ENCODE data around the gene SLC38A7. TPM values are rescaled to one million over a fixed set of nuclear protein-coding genes. Genes with fewer than 3 reads are reported as not detected.

SLC38A7 gene
- total and polyA plus RNA-seq, 2 experiments from 2014 or later, result 13.9 to 27.8 TPM

DNA sequence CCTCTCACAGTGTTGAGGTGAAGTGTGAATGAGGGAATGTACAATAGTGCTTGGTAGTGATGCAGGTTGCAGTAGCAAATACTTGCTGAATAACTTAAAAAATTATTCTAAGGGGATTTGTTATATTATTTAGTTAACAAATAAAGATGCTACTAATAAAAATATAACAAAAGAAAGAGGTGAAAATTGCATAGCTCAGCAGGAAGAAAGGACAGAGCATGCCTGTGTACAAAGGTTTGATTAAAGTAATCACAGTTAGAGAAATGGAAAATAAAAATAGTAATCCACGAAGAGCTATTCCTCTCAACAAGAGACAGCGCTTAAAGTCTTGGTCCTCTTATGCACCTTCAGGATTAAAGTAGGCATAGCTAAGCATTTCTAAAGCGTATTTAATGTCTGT lies 38.5 kb upstream of the SLC38A7 start:
- DNase-seq (ENCODE audit: low spot score), result no peak
- Mint-ChIP-seq H3K9me3 (no peaks in the 10 kb centered on the region), H3K27me3 (ENCODE audit: insufficient read depth, low read depth, poor library complexity) (peaks cover 2% of the 10 kb centered on the region), H3K27ac (no peak overlapping the region), H3K4me3 (no peak overlapping the region), H3K36me3 (ENCODE audit: low read depth) (peaks cover 45% of the 10 kb centered on the region), H3K4me1 (no peaks in the 10 kb centered on the region)
- no peaks in the 10 kb centered on the region for H3K27me3 ChIP-seq (ENCODE audit: insufficient read depth)
- ATAC-seq, result no peak
- H3K27ac ChIP-seq (ENCODE audit: low read depth), result no peak overlapping the region
- H3K4me1 ChIP-seq (ENCODE audit: insufficient read depth), result no peaks in the 10 kb centered on the region
- H3K4me2 ChIP-seq, result no peak overlapping the region
- H2AFZ ChIP-seq, result no peak overlapping the region
- peaks cover 51% of the 10 kb centered on the region for H3K36me3 ChIP-seq (ENCODE audit: insufficient read depth)
- H3K4me3 ChIP-seq, result no peak overlapping the region
- TF ChIP-seq POLR2AphosphoS5 (IDR thresholded peaks at IDR 0.05; ENCODE audit: low read depth), result no peak
- no peak for TF ChIP-seq JUNB (IDR thresholded peaks at IDR 0.05; ENCODE audit: unreplicated experiment)
- TF ChIP-seq, protein P1, sequence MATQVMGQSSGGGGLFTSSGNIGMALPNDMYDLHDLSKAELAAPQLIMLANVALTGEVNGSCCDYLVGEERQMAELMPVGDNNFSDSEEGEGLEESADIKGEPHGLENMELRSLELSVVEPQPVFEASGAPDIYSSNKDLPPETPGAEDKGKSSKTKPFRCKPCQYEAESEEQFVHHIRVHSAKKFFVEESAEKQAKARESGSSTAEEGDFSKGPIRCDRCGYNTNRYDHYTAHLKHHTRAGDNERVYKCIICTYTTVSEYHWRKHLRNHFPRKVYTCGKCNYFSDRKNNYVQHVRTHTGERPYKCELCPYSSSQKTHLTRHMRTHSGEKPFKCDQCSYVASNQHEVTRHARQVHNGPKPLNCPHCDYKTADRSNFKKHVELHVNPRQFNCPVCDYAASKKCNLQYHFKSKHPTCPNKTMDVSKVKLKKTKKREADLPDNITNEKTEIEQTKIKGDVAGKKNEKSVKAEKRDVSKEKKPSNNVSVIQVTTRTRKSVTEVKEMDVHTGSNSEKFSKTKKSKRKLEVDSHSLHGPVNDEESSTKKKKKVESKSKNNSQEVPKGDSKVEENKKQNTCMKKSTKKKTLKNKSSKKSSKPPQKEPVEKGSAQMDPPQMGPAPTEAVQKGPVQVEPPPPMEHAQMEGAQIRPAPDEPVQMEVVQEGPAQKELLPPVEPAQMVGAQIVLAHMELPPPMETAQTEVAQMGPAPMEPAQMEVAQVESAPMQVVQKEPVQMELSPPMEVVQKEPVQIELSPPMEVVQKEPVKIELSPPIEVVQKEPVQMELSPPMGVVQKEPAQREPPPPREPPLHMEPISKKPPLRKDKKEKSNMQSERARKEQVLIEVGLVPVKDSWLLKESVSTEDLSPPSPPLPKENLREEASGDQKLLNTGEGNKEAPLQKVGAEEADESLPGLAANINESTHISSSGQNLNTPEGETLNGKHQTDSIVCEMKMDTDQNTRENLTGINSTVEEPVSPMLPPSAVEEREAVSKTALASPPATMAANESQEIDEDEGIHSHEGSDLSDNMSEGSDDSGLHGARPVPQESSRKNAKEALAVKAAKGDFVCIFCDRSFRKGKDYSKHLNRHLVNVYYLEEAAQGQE (IDR thresholded peaks at IDR 0.05; ENCODE audit: unreplicated experiment), result no peak
- no peak for TF ChIP-seq ZNF114 (CRISPR knock-in tag; IDR thresholded peaks at IDR 0.05)
- no peak for TF ChIP-seq EZH2 (IDR thresholded peaks at IDR 0.05; ENCODE audit: low read depth, unreplicated experiment)
- TF ChIP-seq, protein P2, sequence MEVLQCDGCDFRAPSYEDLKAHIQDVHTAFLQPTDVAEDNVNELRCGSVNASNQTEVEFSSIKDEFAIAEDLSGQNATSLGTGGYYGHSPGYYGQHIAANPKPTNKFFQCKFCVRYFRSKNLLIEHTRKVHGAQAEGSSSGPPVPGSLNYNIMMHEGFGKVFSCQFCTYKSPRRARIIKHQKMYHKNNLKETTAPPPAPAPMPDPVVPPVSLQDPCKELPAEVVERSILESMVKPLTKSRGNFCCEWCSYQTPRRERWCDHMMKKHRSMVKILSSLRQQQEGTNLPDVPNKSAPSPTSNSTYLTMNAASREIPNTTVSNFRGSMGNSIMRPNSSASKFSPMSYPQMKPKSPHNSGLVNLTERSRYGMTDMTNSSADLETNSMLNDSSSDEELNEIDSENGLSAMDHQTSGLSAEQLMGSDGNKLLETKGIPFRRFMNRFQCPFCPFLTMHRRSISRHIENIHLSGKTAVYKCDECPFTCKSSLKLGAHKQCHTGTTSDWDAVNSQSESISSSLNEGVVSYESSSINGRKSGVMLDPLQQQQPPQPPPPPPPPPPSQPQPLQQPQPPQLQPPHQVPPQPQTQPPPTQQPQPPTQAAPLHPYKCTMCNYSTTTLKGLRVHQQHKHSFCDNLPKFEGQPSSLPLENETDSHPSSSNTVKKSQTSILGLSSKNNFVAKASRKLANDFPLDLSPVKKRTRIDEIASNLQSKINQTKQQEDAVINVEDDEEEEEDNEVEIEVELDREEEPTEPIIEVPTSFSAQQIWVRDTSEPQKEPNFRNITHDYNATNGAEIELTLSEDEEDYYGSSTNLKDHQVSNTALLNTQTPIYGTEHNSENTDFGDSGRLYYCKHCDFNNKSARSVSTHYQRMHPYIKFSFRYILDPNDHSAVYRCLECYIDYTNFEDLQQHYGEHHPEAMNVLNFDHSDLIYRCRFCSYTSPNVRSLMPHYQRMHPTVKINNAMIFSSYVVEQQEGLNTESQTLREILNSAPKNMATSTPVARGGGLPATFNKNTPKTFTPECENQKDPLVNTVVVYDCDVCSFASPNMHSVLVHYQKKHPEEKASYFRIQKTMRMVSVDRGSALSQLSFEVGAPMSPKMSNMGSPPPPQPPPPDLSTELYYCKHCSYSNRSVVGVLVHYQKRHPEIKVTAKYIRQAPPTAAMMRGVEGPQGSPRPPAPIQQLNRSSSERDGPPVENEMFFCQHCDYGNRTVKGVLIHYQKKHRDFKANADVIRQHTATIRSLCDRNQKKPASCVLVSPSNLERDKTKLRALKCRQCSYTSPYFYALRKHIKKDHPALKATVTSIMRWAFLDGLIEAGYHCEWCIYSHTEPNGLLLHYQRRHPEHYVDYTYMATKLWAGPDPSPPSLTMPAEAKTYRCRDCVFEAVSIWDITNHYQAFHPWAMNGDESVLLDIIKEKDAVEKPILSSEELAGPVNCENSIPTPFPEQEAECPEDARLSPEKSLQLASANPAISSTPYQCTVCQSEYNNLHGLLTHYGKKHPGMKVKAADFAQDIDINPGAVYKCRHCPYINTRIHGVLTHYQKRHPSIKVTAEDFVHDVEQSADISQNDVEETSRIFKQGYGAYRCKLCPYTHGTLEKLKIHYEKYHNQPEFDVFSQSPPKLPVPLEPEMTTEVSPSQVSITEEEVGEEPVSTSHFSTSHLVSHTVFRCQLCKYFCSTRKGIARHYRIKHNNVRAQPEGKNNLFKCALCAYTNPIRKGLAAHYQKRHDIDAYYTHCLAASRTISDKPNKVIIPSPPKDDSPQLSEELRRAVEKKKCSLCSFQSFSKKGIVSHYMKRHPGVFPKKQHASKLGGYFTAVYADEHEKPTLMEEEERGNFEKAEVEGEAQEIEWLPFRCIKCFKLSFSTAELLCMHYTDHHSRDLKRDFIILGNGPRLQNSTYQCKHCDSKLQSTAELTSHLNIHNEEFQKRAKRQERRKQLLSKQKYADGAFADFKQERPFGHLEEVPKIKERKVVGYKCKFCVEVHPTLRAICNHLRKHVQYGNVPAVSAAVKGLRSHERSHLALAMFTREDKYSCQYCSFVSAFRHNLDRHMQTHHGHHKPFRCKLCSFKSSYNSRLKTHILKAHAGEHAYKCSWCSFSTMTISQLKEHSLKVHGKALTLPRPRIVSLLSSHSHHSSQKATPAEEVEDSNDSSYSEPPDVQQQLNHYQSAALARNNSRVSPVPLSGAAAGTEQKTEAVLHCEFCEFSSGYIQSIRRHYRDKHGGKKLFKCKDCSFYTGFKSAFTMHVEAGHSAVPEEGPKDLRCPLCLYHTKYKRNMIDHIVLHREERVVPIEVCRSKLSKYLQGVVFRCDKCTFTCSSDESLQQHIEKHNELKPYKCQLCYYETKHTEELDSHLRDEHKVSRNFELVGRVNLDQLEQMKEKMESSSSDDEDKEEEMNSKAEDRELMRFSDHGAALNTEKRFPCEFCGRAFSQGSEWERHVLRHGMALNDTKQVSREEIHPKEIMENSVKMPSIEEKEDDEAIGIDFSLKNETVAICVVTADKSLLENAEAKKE (CRISPR knock-in tag; IDR thresholded peaks at IDR 0.05), result no peak
- TF ChIP-seq EZH2phosphoT487 (IDR thresholded peaks at IDR 0.05; ENCODE audit: unreplicated experiment), result no peak
- TF ChIP-seq CREB1 (CRISPR knock-in tag; IDR thresholded peaks at IDR 0.05; ENCODE audit: low read depth), result no peak
- no peak for TF ChIP-seq NANOG (IDR thresholded peaks at IDR 0.05; ENCODE audit: borderline replicate concordance)
- TF ChIP-seq, protein P3, sequence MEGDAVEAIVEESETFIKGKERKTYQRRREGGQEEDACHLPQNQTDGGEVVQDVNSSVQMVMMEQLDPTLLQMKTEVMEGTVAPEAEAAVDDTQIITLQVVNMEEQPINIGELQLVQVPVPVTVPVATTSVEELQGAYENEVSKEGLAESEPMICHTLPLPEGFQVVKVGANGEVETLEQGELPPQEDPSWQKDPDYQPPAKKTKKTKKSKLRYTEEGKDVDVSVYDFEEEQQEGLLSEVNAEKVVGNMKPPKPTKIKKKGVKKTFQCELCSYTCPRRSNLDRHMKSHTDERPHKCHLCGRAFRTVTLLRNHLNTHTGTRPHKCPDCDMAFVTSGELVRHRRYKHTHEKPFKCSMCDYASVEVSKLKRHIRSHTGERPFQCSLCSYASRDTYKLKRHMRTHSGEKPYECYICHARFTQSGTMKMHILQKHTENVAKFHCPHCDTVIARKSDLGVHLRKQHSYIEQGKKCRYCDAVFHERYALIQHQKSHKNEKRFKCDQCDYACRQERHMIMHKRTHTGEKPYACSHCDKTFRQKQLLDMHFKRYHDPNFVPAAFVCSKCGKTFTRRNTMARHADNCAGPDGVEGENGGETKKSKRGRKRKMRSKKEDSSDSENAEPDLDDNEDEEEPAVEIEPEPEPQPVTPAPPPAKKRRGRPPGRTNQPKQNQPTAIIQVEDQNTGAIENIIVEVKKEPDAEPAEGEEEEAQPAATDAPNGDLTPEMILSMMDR (conservative IDR thresholded peaks at IDR 0.05; ENCODE audit: low read depth in 2 of 2), result no peak
- no peak for TF ChIP-seq ZNF331 (CRISPR knock-in tag; IDR thresholded peaks at IDR 0.05; ENCODE audit: low read depth)
- TF ChIP-seq STAT1 (IDR thresholded peaks at IDR 0.05; ENCODE audit: unreplicated experiment), result no peak
- TF ChIP-seq, protein P4, sequence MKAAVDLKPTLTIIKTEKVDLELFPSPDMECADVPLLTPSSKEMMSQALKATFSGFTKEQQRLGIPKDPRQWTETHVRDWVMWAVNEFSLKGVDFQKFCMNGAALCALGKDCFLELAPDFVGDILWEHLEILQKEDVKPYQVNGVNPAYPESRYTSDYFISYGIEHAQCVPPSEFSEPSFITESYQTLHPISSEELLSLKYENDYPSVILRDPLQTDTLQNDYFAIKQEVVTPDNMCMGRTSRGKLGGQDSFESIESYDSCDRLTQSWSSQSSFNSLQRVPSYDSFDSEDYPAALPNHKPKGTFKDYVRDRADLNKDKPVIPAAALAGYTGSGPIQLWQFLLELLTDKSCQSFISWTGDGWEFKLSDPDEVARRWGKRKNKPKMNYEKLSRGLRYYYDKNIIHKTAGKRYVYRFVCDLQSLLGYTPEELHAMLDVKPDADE (IDR thresholded peaks at IDR 0.05), result no peak
- H3F3A ChIP-seq (replicated peaks; ENCODE audit: low read depth), result no peaks in the 10 kb centered on the region
- H3K9me2 ChIP-seq (ENCODE audit: insufficient read depth), result no peaks in the 10 kb centered on the region
- H4K20me1 ChIP-seq (replicated peaks; ENCODE audit: insufficient read depth), result peaks cover 25% of the 10 kb centered on the region
- H3K79me2 ChIP-seq (replicated peaks; ENCODE audit: insufficient read depth), result peaks cover 31% of the 10 kb centered on the region
